OCI-LY1 (cell line): ENCODE measurements around the gene MCAM.

Experiments used
- CTCF ChIP-seq: fragments of 200-600 bp; sonication (generic), shearing (Covaris generic); IDR thresholded peaks from 2 replicates; pipeline ENCODE4 v1.5.1; 2017; ENCODE audit warnings: mild to moderate bottlenecking, antibody characterized with exemption, low read length, moderate library complexity, mixed read lengths
- EZH2 ChIP-seq: fragments of 200-600 bp; sonication (generic), shearing (Covaris generic); IDR thresholded peaks from 2 replicates; pipeline ENCODE4 v1.8.0; 2017; ENCODE audit warnings: borderline replicate concordance, mixed run types, mild to moderate bottlenecking, antibody characterized with exemption, low read length, moderate library complexity, mixed read lengths

- TF ChIP-seq CTCF = peak; percentile 70
- TF ChIP-seq EZH2 = no peak
These were observed 6.7 kb upstream of the MCAM start for GRCh38 chr11:119323532-119324033.
